ENCODE results near the gene MKRN2OS. TPM values are rescaled to one million over a fixed set of nuclear protein-coding genes. Genes with fewer than 3 reads are reported as not detected.

The MKRN2OS gene
- total and polyA plus RNA-seq, 10 of the 15 experiments (the other 5 are each of a cell fraction or from before 2014, with no cell fraction given): 0.20 to 1.0 (median 0.40) TPM; not detected in 4

- peak; percentile 96 for TF ChIP-seq ZBTB11 (CRISPR knock-in tag; IDR thresholded peaks at IDR 0.05)
- peak in 1 of 2 experiments; percentile 24; a peak in 1 of 4 replicates for TF ChIP-seq ETV6 (conservative IDR thresholded peaks at IDR 0.05 in 1 of 2, IDR thresholded peaks at IDR 0.05 in 1 of 2; ENCODE audit: borderline replicate concordance in 1 of 2, low read depth in 1 of 2)
- TF ChIP-seq RELA (IDR thresholded peaks at IDR 0.05; ENCODE audit: borderline replicate concordance, partially characterized antibody): peak; percentile 86
- peak; percentile 89 for TF ChIP-seq EED (IDR thresholded peaks at IDR 0.05; ENCODE audit: low read depth)
- peak; percentile 94 for TF ChIP-seq LARP7 (IDR thresholded peaks at IDR 0.05)
- no peak; the same call in 1 of the 2 replicates for TF ChIP-seq ZNF217 (IDR thresholded peaks at IDR 0.05)
- peak; percentile 84 for TF ChIP-seq HCFC1 (IDR thresholded peaks at IDR 0.05; ENCODE audit: low read length)
- TF ChIP-seq ATF3 (IDR thresholded peaks at IDR 0.05; ENCODE audit: borderline replicate concordance, extremely low read depth, low read depth, low read length): no peak
- TF ChIP-seq NFIC (IDR thresholded peaks at IDR 0.05; ENCODE audit: low read depth, low read length): no peak
- peak; percentile 91 for TF ChIP-seq POLR2AphosphoS2 (IDR thresholded peaks at IDR 0.05; ENCODE audit: low read depth, low read length)
- no peak for TF ChIP-seq RAD21 (IDR thresholded peaks at IDR 0.05; ENCODE audit: insufficient read depth, low read depth, low read length)
- 0 out of 2 replicates have a peak, but pooled peaks have one; percentile 31 for TF ChIP-seq MLLT1 (IDR thresholded peaks at IDR 0.05)
- peak; percentile 98 for TF ChIP-seq IKZF1 (conservative IDR thresholded peaks at IDR 0.05)
- peak; percentile 47; the same call in 1 of the 2 replicates for TF ChIP-seq CHD2 (IDR thresholded peaks at IDR 0.05; ENCODE audit: borderline replicate concordance, low read depth, low read length)
- no peak for TF ChIP-seq ZBED1 (IDR thresholded peaks at IDR 0.05; ENCODE audit: borderline replicate concordance)
- TF ChIP-seq REST (IDR thresholded peaks at IDR 0.05; ENCODE audit: low read depth, low read length): no peak; the same call in 1 of the 2 replicates
- peak; percentile 88 for TF ChIP-seq YY1 (IDR thresholded peaks at IDR 0.05; ENCODE audit: low read depth, low read length)
- TF ChIP-seq BHLHE40 (IDR thresholded peaks at IDR 0.05; ENCODE audit: borderline replicate concordance in 1 of 2, low read depth in 2 of 2, low read length in 1 of 2): peak; percentile 62 to 87; a peak in 3 of 4 replicates
- 0 out of 2 replicates have a peak, but pooled peaks have one; percentile 19 for TF ChIP-seq E2F4 (IDR thresholded peaks at IDR 0.05; ENCODE audit: low read depth, low read length)
Measured at GRCh38 chr3:12556690-12557472, 11.6 kb upstream of the MKRN2OS start, which contains the start of gene MKRN2 (continued).
